NCI-H446 (cell line): Measurements from ENCODE around the gene ELF4.

Source experiments
- DNase-seq, 2 experiments: peaks; one replicate each; lab custom pipeline; 2025; lab: John Stamatoyannopoulos, UW

ELF4 gene

DNA sequence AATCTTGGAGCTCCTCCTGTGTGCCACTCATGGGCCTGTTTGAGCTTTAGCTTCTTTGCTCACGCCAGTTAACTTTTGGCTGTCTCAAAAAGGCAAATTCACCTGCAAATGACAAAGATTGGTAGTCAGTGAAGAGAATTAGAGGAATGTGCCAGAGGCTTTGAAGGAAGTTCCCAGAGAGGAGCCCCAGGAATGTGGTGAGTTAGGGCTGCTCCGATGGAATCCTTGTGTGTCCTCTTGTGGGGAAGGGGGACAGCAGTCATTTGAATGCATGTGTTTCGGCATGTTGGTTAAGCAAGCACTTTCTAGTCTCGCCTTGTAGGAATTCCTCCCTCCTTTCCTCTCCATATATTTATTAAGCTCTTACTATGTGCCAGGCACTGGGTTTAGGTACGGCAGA is 62.9 kb downstream of the ELF4 start:
- no peak for DNase-seq

DNA sequence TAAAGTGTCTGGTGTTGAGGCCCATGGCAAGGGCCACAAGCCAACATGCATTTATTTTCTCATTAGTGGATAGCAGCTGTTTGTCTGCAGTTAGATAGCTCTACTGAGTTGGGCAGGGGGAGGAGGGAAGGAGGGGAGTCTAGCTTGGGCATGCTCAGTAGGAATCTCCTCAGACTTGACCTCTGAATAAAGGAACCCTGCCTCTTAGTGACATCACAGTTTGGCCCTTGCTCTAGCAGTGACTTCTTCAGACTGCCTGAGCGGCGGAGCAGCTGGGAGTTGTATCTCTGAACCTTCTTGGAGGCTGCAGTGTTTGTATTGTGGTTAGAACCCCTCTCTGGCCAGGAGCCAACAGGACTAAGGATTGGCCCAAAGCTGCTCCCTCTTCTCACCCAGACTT is 70.5 kb downstream of the ELF4 start:
- DNase-seq = no peak

DNA sequence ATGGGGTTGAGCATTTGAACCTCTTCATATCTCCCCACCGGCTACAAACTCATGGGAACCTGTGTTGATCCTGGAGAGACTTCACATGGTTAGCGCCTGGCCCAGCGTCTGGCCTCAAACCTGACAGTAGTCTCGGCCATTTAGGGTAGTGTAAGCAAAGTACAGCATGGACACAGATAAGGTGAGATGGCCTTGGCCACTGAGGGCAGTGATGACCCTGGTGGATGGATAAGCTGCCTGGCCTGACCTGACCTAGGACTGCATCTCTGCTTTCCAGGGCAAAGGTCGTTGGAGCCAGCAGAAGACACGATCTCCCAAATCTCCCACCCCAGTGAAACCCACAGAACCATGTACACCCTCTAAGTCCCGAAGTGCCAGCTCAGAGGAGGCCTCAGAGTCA is 76.1 kb downstream of the ELF4 start:
- DNase-seq = no peak

DNA sequence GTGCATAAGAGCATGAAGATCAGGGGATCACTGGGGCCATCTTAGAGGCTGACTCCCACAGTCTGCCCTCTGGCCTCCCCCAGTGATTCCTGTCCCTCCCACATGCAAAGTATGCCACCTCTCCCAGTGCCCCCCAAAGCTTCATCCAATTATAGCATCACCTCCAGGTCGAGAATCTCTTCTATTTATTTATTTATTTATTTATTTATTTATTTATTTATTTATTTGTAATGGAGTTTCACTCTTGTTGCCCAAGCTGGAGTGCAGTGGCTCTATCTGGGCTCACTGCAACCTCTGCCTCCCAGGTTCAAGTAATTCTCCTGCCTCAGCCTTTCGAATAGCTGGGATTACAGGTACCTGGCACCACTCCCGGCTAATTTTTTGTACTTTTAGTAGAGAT is 77.7 kb downstream of the ELF4 start:
- DNase-seq = no peak

DNA sequence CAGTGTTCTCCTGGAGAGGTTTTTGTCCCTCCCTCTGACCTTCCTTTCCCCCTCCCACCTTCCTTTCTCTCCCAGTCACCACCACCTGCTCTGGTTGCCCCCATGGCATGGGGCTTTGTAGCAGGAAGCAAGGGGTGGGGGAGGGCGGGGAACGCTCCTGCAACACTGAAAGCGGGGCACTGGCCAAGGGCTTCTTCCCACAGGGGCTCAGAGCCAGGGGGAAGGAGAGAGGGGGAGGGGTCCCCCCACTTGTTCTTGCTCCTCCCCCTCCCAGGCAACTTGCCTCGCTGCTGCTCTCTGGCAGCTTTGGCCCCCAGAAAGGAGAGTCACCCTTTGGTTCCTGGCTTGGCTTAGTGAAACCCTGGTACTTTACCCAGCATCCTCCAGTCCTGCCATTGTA is 79.5 kb downstream of the ELF4 start:
- no peak for DNase-seq

DNA sequence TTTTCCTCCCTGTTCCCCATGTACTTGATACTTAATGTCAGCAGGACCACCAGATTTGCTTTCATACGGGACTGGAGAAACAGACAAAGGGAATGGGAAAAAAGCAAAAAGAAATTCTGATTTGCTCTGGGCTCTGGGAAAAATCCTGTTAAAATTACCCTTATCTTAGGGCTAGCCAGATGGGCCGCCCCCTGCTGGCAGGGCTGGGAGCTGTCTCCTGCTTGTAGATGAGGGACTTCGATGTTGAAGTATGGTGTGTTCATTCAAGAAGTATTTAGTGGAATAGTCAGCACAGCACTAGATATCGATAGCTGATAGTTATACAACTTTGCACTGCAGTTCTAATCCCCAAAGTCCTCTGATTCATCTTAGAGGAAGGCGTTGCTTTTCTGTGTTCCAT is 82.1 kb downstream of the ELF4 start:
- DNase-seq = no peak

DNA sequence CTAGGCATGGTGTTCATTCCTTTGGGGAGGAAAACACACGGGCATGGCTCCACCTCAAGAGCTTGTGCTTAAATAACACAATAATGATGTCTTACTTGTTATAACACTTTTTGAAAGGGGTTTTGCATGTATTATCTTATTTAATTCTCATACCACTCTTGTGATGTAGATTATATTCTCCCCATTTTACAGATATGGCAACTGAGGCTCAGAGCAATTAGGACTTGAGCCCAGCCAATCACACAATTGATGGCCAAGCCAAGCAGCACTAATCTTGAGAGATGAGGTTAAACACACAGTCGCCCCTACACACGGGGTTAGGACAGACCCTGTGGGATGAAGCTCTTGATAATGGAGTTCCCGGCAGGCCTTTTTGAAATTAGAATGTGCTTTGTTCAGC is 82.7 kb downstream of the ELF4 start:
- no peak for DNase-seq

DNA sequence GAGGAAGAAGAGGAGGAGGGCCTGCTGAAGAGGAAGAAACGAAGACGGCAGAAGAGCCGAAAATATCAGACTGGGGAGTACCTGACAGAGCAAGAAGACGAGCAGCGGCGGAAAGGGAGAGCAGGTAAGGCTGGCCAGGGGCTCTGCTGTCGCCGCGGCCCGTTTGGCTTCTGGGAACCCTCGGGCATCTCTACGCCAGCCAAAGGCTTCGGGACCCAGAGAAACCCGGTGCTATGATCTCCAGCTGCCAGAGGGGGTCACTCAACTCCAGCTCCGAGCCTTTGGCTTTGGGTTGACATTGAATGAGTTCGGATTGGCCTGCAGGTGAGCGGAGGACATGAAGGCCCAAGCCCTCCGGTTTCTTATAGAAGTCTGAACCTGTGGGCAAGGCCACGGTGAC is 85.0 kb downstream of the ELF4 start:
- DNase-seq = no peak

DNA sequence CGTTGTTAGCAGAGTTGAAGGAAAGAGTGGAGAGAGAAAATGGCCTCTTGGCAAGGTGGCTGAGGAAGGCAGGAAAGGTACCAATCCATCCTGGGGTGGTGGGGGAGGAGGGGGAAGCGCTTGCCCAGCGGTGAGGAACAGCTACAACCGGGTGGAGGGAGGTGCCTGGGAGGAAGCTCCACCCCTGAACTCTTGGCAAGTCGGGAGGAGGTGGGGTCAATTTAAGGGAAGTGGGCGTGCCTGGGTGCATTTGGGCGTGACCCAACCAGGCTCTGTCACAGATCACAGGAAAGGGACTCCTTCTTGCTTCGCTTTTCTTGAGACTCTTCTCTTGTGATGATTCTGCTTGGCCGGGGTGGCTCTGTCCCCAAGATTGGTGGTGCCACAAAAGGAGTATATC is 86.2 kb downstream of the ELF4 start:
- DNase-seq = no peak

DNA sequence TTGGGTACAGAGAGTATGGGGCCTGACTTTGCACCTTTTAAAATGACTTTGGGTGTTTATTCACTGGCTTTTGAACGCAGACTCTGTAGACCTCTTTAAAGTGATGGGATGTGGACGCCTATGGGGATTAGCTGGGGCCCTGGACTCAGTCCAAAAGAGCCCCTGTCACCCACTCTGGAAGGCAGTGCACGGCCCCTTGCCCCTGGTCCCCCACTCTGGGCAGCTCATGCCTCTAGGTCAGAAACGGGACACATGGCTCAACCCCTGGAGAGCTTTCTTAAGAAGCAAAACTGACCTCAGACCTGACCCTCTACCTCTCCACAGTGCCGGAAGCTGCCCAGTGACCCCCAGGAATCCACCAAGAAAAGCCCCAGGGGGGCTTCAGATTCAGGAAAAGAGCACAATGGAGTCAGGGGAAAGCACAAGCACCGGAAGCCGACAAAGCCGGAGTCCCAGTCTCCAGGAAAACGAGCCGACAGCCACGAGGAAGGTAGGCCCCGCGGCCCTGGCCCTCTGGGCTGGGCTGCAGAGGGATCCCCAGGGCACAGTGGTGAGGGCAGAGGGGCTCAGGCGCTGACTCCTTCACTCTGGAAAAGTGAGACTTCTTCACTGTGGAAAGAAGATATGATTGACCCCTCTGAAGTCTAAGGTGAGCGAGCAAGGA is 89.5 kb downstream of the ELF4 start:
- DNase-seq = no peak

DNA sequence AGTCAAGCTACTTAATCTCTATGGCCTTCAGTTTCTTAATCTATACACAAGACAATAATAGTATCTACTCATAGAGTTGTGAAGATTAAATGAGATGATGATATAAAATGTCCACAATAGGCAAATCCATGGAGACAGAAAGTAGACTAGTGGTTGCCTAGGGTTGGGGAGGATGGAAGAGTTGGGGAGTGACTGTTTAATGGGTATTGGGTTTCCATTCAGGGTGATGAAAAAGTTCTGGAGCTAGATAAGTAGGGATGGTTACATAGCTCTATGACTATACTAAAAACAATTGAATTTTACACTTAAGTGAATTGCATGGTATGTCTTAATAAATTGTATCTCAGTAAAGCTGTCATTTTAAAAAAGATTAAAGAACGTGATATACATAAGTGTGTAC is 92.2 kb downstream of the ELF4 start:
- DNase-seq = no peak

DNA sequence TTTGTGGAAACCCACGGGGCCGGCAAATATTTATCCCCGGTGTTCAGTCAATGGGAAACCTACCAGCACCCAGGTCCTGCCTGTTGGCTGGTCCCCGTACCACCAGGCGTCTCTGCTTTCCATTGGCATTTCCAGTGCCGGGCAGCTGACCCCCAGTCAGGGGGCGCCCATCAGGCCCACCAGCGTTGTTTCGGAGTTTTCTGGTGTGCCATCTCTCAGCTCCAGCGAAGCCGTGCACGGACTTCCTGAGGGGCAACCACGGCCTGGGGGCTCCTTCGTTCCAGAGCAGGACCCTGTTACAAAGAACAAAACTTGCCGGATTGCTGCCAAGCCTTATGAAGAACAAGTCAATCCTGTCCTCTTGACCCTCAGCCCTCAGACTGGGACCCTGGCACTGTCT is 95.1 kb downstream of the ELF4 start:
- DNase-seq = no peak
